ENCODE data around the gene HACL1. TPM values are rescaled to one million over a fixed set of nuclear protein-coding genes. Genes with fewer than 3 reads are reported as not detected.

HACL1 gene
- total RNA-seq (2021) (28.7 and 31.7 TPM in 2 replicates), Bru-seq, nascent RNA (percentile 70 among the genes with signal in this experiment), BruChase-seq, experiment 1, labeled RNA remaining after a 2-hour chase (percentile 66 among the genes with signal in this experiment), BruChase-seq, experiment 2, labeled RNA remaining after a 6-hour chase (percentile 63 among the genes with signal in this experiment)
- long read RNA-seq, transcript HACL1-201 (17 exons, 2,266 nt) = major isoform, 59 of 70 reads
- long read RNA-seq, partial matches to known transcripts = 0 of 70 reads
- long read RNA-seq, other reads (novel, unspliced or antisense) = 6 of 70 reads

- BruUV-seq (replicated peaks) = no TSS peak
- DNase-seq = peak; percentile 96 to 98
- peak within 1 kb of the TSS; percentile 88 for H3K4me2 ChIP-seq
- ChIA-PET CTCF (interaction anchor here (1.0 kb wide), 1 partner anchor 482 kb away, joined by 4 read pairs; no protein-coding TSS in a partner anchor), POLR2A (ENCODE audit: unreplicated experiment) (interaction anchor here (0.6 kb wide), 1 partner anchor 470 kb away, joined by 4 read pairs; no protein-coding TSS in a partner anchor)
- H3K4me1 ChIP-seq (replicated peaks; ENCODE audit: insufficient read depth) = peaks cover 18% of the 10 kb centered on the region
- peak within 1 kb of the TSS; percentile 66 for H3K27ac ChIP-seq
- no peaks in the 10 kb centered on the region for H3K27me3 ChIP-seq (ENCODE audit: insufficient read depth, low read depth)
- intact Hi-C loops (cut with micrococcal nuclease; ENCODE audit: unreplicated experiment) = loop anchor here (2.0 to 10.0 kb wide), 4 partner anchors 36 to 643 kb away; partner anchors contain the start of gene ANKRD28
- peak within 1 kb of the TSS; percentile 79 for H3K4me3 ChIP-seq
- H3K79me2 ChIP-seq (ENCODE audit: low read depth) = peaks cover 24% of the 10 kb centered on the region
- TF ChIP-seq CTCF (conservative IDR thresholded peaks at IDR 0.05) = peak; percentile 33; the same call in 1 of the 2 replicates
- no peak for TF ChIP-seq EZH2 (IDR thresholded peaks at IDR 0.05; ENCODE audit: low read depth)
- H3K9me2 ChIP-seq (ENCODE audit: insufficient read depth) = no peaks in the 10 kb centered on the region
- peak within 1 kb of the TSS; percentile 94 for H2AFZ ChIP-seq
- peaks cover 12% of the 10 kb centered on the region for H3K36me3 ChIP-seq (ENCODE audit: low read depth)
- no peaks in the 10 kb centered on the region for H4K20me1 ChIP-seq (ENCODE audit: insufficient read depth)
- H3K9me3 ChIP-seq (ENCODE audit: insufficient read depth, low read depth) = no peaks in the 10 kb centered on the region
- peaks cover 6% of the 10 kb centered on the region; the same call in 1 of the 2 replicates for H3F3A ChIP-seq (ENCODE audit: insufficient read depth, low read depth)
Observed at GRCh38 chr3:15601399-15602145, at the start of gene HACL1, which contains the start of gene BTD. HACL1 (minus strand) TSS chr3:15601569; CDS start chr3:15601463, 106 bp downstream. BTD (plus strand) TSS chr3:15601745; CDS start chr3:15635440, 33,695 bp downstream.

GRCh38 chr3:15649858-15650257 is 48.5 kb upstream of the HACL1 start:
- no peak overlapping the region for H3K4me2 ChIP-seq
- H3F3A ChIP-seq (ENCODE audit: insufficient read depth, low read depth) = peaks cover 39% of the 10 kb centered on the region
- H3K27ac ChIP-seq = no peak overlapping the region
- DNase-seq = no peak
- ChIA-PET POLR2A (ENCODE audit: unreplicated experiment) (no interaction called here), CTCF (no interaction called here)
- H3K4me3 ChIP-seq = no peak overlapping the region
- TF ChIP-seq EZH2 (IDR thresholded peaks at IDR 0.05; ENCODE audit: low read depth) (no peak), CTCF (conservative IDR thresholded peaks at IDR 0.05) (no peak)
- BruUV-seq (replicated peaks) = no TSS peak
- no peaks in the 10 kb centered on the region for H3K27me3 ChIP-seq (ENCODE audit: insufficient read depth, low read depth)
- peaks cover 38% of the 10 kb centered on the region for H3K4me1 ChIP-seq (replicated peaks; ENCODE audit: insufficient read depth)
- H3K36me3 ChIP-seq (ENCODE audit: low read depth) = no peaks in the 10 kb centered on the region
- intact Hi-C loops (cut with micrococcal nuclease; ENCODE audit: unreplicated experiment) = no loop called here
- peaks cover 13% of the 10 kb centered on the region; the same call in 1 of the 2 replicates for H3K9me3 ChIP-seq (ENCODE audit: insufficient read depth, low read depth)
- H3K9me2 ChIP-seq (ENCODE audit: insufficient read depth) = no peaks in the 10 kb centered on the region
- H4K20me1 ChIP-seq (ENCODE audit: insufficient read depth) = no peaks in the 10 kb centered on the region
- no peaks in the 10 kb centered on the region for H3K79me2 ChIP-seq (ENCODE audit: low read depth)
- H2AFZ ChIP-seq = no peak overlapping the region

- no peak for TF ChIP-seq EZH2 (IDR thresholded peaks at IDR 0.05; ENCODE audit: low read depth)
- no peak for TF ChIP-seq CTCF (conservative IDR thresholded peaks at IDR 0.05)
- no peaks in the 10 kb centered on the region for H3K9me2 ChIP-seq (ENCODE audit: insufficient read depth)
- intact Hi-C loops (cut with micrococcal nuclease; ENCODE audit: unreplicated experiment) = no loop called here
- H2AFZ ChIP-seq = no peak overlapping the region
- H3K27ac ChIP-seq = no peak overlapping the region
- no peaks in the 10 kb centered on the region for H3K36me3 ChIP-seq (ENCODE audit: low read depth)
- peaks cover 12% of the 10 kb centered on the region; the same call in 1 of the 2 replicates for H3K9me3 ChIP-seq (ENCODE audit: insufficient read depth, low read depth)
- no peak overlapping the region for H3K4me3 ChIP-seq
- H3K27me3 ChIP-seq (ENCODE audit: insufficient read depth, low read depth) = no peaks in the 10 kb centered on the region
- no TSS peak for BruUV-seq (replicated peaks)
- H3F3A ChIP-seq (ENCODE audit: insufficient read depth, low read depth) = peaks cover 40% of the 10 kb centered on the region
- H3K79me2 ChIP-seq (ENCODE audit: low read depth) = no peaks in the 10 kb centered on the region
- no peaks in the 10 kb centered on the region for H4K20me1 ChIP-seq (ENCODE audit: insufficient read depth)
- DNase-seq = no peak
- CTCF ChIA-PET = no interaction called here
- POLR2A ChIA-PET (ENCODE audit: unreplicated experiment) = no interaction called here
- H3K4me1 ChIP-seq (replicated peaks; ENCODE audit: insufficient read depth) = peaks cover 40% of the 10 kb centered on the region
- H3K4me2 ChIP-seq = no peak overlapping the region
Observed at GRCh38 chr3:15649341-15649740, 48.0 kb upstream of the HACL1 start.

All from PC-9 (cell line).